ENCODE data around the gene PNP.
A peak's percentile ranks its signal among the peaks of the same experiment; 100 is the strongest.
"Not testable (repeated sequence)": the region's sequence is repeated elsewhere in the genome, so short reads cannot be mapped to it uniquely, and the experiment has no call there.

The PNP gene

DNA sequence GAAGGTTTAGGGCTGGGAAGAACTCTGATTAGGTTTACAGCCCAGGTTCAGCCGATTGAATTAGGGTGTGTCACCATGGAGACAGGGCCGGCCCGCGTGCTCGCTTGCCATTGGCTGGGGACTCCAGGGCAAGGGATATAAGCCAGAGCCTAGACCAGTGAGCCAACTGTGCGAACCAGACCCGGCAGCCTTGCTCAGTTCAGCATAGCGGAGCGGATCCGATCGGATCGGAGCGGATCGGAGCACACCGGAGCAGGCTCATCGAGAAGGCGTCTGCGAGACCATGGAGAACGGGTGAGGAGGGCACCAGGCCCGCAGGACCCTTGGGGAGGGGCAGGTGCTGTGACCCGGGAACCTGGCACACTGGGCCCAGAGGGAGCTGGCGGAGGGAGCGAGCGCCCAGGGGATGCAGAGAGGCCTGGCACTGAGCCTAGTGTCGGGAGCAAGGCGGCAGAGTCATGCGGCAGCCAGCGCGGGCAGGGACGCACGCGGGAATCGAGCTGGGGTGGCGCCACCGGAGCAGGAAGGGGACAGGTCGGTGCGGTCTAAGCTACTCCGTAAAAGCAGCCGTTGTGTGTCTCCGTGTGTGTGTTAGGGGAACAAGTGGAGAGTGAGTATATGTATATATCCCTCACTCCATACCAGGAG lies at the start of gene PNP:
Gene PNP (plus strand): TSS at position 165 of the 648 bp plus-strand sequence. CDS start 119 bp downstream, at position 284.
- peak; percentile 83 for DNase-seq

DNA sequence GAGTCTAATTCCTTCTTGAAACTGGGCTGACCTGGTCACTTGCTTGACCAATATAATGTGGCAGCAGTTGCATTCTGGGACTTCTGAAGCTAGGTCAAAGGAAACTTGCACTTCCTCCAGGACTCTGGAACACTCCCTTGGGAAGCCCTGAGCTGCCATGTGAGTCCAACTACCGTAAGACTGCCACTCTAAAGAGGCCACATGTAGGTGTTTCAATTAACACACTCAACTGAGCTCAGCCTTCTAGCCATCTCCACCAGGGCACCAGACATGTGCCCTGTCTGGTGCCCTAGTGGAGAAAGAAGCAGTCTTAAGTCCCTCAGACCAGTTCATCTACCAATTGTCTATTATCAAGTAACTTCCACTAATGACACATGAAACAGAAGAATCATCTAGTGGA lies 49.8 kb upstream of the PNP start:
- no peak for DNase-seq

DNA sequence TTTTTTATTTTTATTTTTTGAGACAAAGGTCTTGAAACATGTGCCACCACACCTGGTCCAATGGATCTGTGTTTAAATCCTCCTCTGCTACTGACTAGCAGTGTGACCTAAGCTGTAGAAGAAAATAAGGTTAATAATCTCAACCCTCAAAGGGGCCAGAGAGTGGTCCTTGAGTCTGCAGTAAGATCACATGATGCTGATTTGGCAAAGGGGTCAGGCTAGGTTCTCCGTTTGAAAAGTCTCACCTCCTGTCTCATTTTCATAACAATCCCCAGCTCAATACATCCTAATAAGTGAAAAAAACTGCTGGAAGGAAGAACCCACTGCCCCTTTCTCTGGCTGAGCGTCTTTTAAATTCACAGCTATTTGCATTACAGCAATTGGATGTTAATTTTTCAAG lies 47.9 kb upstream of the PNP start:
- no peak for DNase-seq

DNA sequence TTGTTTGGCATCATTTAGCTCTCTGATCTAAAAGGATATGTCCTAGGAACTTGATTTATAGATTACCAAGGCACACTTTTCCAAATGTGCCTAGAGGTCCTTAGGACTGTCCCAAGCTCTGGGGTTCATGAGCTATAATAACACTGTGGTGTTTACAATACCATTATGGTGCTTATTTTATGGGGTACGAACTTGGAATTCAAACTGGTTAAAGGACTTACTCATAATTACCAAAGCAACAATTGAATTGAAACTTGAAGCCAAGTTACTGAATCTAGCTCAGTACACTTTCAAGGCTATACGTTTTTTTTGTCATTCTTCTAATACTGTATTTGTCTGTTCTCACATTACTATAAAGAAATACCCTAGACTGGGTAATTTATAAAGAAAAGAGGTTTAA lies 46.3 kb upstream of the PNP start:
- no peak for DNase-seq

DNA sequence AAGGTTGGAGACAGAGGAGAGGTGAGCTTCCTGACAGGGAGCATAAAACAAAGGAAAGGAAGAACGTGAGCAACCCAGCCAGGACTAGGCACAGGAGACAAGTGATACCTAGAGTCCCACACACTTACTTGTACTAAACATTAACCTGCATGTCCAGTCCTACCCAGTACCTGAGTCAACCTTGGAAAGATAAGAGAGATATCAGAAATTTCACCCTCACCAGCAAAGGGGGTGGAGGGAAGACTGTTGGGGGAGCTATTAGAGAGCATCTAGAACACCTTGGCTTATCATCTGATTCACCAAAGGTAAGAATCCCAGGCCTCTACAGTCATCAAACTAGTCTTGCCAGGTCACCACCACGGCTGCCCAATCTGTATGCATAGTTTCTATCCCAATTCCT lies 44.4 kb upstream of the PNP start:
- DNase-seq, result no peak

DNA sequence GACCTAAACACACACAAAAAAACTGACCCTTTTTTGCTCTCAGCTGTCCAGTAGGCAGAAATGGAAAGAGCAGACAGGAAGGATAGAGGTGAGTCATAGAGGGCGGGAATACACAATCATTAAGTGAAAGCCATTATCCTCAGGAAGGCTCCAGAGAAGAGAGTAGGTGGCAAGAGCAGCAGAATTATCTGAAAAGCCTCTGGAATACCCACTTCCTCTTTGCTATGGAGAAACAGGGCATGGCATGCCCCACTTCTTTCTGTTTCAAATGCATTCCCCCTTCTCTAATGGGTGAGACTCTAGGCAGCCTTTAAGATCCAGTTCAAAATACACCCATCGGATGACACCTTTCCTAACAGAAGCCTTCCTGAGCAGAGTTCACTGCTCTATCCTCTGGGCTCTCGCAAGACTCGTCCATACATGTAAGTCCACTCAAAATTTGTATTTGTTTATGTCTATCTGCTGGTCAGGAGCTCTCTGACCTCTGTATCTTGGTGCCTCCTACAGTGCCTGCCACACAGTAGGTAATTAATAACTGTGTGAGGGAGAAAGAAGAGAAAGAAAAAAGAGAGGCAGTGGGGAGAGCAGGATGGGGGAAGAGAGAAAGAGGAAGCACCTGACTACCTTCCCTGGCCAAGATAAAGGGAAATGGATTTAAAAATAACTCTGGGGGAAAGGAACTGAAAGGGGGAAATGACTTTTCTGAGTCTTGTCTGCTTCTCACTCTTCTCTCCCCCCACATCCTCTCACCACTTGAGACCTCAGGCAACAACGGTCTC lies 41.8 kb upstream of the PNP start:
- DNase-seq, result no peak

DNA sequence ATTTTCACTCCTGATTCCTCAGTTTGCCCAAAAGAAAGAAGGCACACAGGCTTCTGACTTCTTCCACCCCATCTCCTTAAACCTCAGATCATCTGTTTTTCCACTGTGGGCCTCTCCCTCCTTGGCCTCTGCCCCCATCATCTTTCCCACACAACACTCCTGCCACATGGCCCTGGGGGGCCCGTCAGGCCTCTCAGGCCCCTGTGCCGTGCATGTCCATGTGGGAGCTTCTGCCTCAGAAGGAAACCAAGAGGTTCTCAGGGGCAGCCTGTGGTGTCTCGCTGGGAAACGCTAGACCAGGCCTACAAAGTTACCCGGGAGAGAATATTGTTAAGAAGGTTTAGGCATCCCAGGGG lies 41.2 kb upstream of the PNP start:
- DNase-seq, result no peak

DNA sequence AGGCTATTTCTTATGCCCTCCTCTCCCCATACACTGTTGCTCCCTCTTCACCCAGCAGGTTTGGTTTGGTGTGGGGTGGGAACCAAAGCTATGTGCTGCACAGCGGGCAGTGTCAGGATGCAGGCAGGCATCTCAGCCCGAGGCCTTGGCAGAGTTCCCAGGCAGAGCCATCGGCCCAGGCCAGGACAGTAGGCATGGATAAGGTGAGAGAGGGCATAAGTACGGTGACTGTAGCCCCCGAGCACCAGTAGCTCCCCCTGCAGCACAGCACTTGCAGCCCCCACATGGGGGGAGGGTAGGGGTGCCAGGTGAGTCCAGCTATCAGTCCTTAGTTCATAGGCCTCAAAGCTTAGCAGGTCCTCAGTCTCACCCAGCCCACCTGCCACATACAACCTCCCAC lies 40.4 kb upstream of the PNP start:
- DNase-seq, result no peak

DNA sequence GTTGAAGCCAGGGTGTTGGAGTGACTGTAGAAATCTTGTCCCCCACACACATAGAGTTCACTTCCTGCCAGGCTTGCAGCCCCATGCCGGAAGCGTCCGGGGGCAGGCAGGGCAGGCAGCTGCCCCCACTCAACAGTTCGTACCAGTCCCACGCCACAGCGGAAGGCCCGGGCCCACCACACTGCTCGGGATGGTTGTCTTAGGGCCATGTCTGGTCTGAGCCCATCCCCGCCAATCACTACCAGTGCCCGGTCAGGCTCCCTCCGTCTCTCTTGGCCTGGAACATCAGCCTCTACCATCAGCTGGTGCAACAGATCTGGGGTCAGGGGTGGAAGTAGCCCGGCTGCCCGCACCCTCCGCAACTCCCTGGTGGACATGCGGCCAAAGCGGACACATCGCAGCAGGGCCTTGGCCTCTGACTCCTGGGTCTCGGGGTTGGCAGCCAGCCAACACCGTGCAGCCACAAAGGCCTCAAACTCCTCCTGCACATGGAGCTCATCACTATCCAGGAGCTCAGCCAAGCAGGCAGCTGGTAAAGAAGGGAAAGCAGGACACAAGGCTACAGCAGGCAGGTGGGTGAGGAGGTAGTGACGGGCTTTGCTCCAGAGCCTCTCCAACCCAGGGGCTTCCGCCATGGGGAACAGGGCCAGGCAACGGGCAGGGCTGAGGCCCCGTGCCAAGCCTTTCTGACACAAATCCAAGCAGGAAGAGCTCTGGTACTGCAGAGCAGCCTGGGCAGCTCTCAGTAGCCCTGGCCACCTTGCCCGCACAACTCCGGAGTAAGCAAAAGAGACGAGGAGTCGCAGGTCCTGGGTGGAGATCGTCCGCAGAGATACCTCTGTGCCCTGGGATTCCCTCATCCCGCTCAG lies 39.2 kb upstream of the PNP start:
- DNase-seq, result no peak

DNA sequence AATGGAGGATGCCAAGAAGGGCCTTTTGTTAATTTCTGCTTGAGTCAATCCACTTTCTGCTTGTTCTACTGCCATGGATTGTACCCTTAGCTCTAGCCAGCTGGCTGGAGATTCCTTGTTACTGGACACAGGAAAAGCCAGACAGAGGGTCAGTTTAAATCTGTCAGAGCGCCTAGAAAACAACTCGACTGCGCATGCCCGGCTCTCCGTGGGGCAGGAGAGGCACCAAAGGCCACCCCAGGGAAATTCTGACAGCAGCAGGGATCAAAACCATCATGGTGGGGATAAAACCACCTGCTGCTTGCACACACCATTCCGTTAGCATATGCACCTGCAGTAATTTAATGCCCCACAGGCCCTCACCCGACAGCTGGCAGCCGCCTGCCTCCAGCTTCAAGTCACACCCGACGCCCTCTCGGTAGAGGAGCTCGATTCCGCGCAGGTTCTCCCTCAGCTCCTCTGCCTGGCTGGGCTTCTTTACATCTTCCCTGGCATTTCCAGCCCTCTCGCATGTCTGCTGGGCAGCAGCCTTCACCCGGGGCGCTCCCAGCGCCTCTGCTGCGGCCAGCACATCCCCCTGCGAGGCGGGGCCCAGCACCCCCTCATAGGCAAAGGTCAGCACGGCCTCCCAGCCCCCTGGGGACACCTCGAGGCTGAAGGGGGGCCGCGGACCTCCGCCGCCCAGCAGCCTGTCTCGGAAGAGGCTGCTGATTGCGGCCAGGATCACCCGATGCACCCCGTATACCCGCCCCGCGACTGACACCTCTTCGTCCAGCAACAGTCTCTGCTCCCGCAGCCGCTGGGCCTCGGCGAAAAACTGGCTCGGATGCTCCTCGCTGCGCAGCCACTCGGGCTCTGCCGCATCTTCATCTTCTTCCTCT lies 34.3 kb upstream of the PNP start:
- DNase-seq, result no peak

DNA sequence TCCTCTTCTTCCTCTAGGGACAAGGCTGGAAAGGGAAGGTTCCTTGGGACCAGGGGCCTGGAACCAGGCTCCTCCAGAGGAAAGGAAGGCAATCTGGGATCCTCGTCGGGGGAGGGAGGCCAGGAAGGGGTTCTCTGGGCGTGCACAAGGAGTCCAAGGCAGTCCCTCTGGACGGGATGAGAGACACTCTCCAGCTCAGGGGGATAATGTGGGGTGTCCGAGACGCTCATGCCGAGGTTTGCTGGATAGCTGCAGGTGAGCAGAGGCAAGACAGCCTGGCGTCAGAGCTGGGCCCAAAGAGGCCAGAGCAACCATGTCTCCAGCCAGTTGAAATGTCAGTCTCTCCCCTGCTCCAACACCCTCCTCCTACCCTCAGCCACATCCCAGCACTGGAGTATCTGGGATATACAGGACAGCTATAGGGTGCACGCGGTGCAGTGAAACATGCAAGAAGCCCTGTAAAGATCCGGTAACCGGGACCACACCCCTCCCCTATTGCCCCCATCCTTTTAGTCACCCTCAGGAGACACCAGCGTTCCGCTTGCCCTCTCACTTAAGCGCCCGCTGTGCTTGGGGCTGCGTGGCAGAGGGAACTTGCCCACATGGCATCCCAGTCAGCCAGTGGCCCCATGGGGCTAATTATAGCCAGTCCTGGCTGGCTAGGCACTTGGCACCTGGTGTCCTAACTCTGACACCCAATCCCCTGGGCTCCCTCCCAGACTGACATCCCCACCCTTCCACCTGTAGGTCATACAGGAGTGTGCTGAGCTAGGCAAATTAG lies 33.4 kb upstream of the PNP start, which contains the start of gene KLHL33:
Gene KLHL33 (minus strand): TSS at position 585 of the 781 bp plus-strand sequence. CDS start 355 bp downstream, at position 230.
- no peak for DNase-seq

DNA sequence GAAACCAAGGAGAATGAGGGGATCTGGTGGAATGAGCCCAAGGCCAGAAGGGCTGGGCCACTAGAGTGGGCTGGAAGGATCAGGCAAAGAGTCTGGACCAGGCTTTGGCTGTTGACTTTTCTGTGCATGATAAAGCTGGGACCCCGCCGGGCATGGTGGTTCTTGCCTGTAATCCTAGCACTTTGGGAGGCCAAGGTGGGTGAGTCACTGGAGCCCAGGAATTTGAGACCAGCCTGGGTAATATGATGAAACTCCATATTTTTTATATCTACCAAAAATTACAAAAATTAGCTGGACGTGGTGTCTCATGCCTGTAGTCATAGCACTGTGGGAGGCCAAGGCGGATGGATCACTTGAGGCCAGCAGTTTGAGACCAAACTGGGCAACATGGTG lies 32.8 kb upstream of the PNP start:
- no peak for DNase-seq

DNA sequence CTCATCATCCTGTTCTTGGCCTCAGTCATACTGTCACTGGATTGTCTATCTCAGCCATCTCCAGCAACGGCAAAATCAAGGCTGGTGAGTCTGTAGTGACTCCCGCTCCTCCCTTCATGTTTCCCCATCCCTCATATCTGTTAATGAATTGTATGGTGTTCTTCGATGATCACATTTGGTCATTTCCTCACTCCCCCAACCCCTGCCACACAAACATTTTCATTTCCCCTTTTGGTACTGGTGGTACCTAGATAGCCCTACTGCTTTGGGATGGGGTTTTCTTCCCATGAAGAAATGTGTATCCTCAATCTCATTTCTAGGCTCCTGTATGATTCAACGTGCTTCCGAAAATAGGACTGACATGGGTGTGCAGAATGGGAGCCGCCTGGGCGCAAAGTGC lies 30.5 kb upstream of the PNP start:
- no peak for DNase-seq

DNA sequence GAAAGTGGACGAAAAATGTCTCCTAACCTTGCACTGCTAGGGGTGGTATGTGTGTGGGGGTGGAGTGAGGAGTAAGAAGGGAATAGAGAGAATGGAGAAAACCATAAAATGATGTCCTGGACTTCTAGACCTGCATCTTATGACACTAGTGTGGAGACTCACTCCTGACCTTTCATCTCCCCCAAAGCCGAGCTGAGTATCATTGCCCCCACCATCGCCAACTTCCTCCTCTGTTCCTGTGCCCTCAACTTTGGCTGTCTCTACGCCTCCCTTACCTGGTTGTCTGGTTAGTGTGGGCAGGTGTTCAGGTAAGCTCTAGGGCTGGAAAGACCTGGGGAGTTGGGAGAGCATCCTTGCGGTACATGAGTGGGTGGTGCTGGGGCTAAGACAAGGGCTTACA lies 28.7 kb upstream of the PNP start:
- no peak for DNase-seq

DNA sequence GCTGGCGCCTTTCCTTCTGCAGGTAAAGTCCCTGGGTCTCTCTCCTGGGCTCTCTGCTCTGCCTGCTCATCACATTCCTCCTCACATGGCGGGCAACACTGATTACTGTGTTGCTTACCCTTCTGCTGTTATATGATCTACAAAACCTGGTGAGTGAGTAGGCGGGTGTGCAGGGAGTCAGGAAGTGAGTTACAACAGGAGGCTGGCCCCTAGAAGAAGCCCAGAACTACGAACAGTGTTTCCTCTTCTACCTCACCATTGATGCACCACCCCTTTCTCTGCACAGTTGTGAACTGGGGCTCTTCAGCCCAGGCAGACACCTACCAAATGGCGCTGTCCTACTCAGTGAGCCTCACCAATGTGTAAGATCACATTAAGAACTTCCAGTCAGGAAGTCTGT lies 28.3 kb upstream of the PNP start:
- DNase-seq, result no peak

DNA sequence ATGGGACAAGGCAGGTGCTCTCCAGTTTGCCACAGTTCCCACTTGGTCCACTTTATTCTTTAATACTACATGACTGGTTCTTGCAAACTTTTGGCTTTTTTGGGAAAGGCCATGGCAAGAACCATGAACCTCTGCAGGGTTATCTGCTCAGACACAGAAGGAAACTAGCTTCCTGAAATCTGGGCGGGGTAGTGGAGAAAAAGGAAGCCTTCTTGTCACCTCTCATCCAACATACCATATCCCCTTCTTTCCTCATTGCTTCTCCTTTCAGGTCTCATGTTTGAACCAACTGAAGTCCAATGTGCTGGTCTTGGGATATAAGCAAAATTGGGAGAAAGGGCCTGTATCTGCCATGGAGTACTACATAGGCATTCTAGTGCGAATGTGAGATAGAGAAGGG lies 27.7 kb upstream of the PNP start:
- DNase-seq, result no peak

DNA sequence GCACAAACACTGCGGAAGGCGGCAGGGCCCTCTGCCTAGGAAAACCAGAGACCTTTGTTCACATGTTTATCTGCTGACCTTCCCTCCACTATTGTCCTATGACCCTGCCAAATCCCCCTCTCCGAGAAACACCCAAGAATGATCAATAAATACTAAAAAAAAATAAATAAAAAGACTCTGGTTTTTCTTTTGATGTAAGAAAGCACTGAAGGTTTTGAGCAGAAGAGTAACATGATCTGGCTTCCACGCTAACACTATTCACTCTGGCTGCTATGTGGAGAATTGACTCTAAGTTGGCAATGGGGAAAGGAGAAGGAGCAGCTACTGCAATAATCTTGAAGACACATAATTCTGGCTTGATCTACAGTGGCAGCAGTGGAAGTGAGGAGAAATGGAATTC lies 25.6 kb upstream of the PNP start:
- DNase-seq, result not testable (repeated sequence)

DNA sequence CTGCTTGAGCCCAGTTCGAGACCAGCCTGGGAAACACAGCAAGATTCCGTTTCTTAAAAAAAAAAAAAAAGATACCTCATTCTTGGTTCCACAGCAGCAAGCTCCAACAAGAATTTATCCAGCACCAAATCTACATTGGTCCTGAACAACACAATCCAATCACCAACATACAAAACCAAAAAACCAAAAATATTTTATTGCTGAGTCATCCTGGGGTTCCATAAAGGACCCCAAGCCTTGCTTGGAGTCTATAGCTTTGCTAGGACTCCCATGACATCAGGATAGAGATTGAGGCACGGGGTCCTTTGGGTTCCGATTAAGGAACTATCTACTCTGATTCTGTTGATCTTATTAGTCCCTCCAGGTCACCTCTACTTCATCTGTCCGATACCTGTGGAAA lies 22.3 kb upstream of the PNP start:
- DNase-seq, result no peak

DNA sequence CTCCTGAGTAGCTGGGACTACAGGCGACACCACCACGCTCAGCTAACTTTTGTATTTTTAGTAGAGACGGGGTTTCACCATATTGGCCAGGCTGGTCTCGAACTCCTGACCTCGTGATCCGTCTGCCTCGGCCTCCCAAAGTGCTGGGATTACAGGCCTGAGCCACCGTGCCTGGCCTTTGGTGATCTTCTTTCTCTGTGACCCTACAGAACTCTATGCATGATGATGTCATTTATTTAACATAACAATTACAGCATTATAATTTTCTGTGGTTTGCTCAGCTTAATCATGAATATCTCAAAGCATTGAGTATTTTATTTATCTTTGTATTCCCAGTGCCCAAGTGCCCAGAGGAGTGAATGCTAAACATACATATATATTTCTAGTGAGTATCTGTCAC lies 16.4 kb upstream of the PNP start:
- DNase-seq, result not testable (repeated sequence)

DNA sequence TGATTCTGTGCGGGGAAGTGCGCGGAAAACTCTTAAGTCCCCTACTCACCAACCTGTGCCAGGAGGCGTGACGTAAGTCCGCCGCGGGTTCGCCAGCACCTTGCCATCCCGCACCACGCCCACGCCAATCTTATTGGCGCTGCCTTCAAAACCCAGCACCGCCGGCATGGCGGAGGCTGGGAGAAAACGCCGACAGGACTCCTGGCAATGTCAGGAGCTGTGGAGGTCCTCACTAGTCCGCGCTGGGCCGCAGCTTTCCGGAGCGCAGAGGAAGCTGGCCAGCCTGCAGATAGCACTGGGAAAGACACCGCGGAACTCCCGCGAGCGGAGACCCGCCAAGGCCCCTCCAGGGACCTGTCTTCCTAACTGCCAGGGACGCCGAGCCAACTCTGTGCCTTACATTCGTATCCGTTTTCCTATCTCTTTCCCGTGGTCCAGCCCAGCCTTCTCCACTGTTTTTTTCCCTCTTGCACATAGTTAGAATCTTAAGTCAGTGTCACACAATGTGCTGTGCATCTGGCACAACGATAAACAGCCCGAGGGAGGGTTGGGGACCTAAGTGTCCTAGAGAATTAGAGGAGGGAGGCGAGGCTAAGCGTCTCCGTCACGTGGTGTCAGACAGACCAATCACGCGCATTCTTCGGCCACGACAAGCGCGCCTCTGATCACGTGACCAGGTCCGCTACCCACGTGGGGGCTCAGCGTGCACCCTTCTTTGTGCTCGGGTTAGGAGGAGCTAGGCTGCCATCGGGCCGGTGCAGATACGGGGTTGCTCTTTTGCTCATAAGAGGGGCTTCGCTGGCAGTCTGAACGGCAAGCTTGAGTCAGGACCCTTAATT lies 14.5 kb upstream of the PNP start, which contains the start of the genes APEX1 and OSGEP:
Gene APEX1 (plus strand): TSS at position 711 of the 839 bp plus-strand sequence. CDS start 420 bp downstream, outside the sequence.
Gene OSGEP (minus strand): TSS at position 297 of the 839 bp plus-strand sequence. CDS start 129 bp downstream, at position 168.
- DNase-seq, result peak; percentile 97

Measured in NCI-H1436 treated with DMSO at 0.1 percent for 48 hours (cell line).